ENCODE data around the gene TTC34.

The TTC34 gene

DNA sequence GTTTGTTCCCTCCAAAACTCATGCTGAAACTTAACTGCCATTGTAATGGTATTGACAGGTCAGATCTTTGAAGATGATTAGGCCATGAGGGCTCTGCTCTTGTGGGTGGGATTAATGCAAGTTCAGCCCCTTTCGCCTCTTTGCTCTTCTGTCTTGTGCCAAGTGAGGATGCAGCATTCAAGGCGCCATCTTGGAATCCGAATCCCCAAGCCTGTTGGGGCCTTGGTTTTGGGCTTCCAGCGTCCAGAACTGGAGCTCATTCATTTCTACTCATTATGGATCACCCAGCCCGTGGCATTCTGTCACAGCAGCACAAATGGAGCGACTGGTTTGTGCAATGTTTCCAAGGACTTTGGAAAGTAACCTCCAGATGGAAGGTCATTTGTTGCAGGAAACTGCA, 5.6 kb downstream of the TTC34 start:
- Histone ChIP-seq H4K8ac (ENCODE audit: low read length) (no peak overlapping the region), H3K36me3 (ENCODE audit: control insufficient read depth in 1 of 2, insufficient read depth in 2 of 2, low read depth in 1 of 2, low read length in 2 of 2) (no peaks in the 10 kb centered on the region), H2BK5ac (ENCODE audit: low read depth, low read length, poor library complexity, severe bottlenecking) (no peak overlapping the region), H3K27ac (ENCODE audit: low read length, poor library complexity, severe bottlenecking) (no peak overlapping the region), H3K27me3 (ENCODE audit: control insufficient read depth in 1 of 2, insufficient read depth in 1 of 2, low read length in 2 of 2) (no peaks in the 10 kb centered on the region), H3K4ac (ENCODE audit: low read depth in 1 of 2, low read length in 2 of 2) (no peak overlapping the region), H2AFZ (ENCODE audit: low read depth, low read length) (no peak overlapping the region), H3K14ac (ENCODE audit: low read length in 2 of 2) (no peak overlapping the region), H3K4me1 (ENCODE audit: control insufficient read depth, insufficient read depth, low read depth, low read length) (no peaks in the 10 kb centered on the region), H3K23ac (ENCODE audit: low read length in 2 of 2) (no peak overlapping the region), H2AK5ac (ENCODE audit: low read length, severe bottlenecking) (no peak overlapping the region), H3K4me2 (ENCODE audit: low read length, poor library complexity, severe bottlenecking) (no peak overlapping the region), H3K9ac (ENCODE audit: low read length) (no peak overlapping the region), H2BK15ac (ENCODE audit: low read depth, poor library complexity, severe bottlenecking) (no peak overlapping the region), H2BK12ac (ENCODE audit: low read length in 2 of 2) (no peak overlapping the region), H3K79me1 (replicated peaks; ENCODE audit: low read length, poor library complexity, severe bottlenecking) (no peaks in the 10 kb centered on the region), H3K4me3 (ENCODE audit: insufficient read depth in 1 of 2, low read depth in 1 of 2, low read length in 2 of 2) (no peak overlapping the region), H3K9me3 (ENCODE audit: control insufficient read depth, low read length) (peaks cover 24% of the 10 kb centered on the region), H4K91ac (ENCODE audit: low read length) (no peak overlapping the region), H2BK120ac (ENCODE audit: low read depth, low read length) (no peak overlapping the region), H3K18ac (ENCODE audit: low read depth in 1 of 2, low read length in 2 of 2) (no peak overlapping the region)
- no peak for DNase-seq
- 57% methylated on average over 6 of the region's 6 CpGs for WGBS

GRCh38 chr1:2791027-2791760, 10.3 kb downstream of the TTC34 start:
- H3K18ac ChIP-seq (ENCODE audit: low read depth in 1 of 2, low read length in 2 of 2): no peak overlapping the region
- no peak overlapping the region for H3K4me2 ChIP-seq (ENCODE audit: low read length, poor library complexity, severe bottlenecking)
- H3K79me1 ChIP-seq (replicated peaks; ENCODE audit: low read length, poor library complexity, severe bottlenecking): no peaks in the 10 kb centered on the region
- no peak overlapping the region for H2AK5ac ChIP-seq (ENCODE audit: low read length, severe bottlenecking)
- H2BK12ac ChIP-seq (ENCODE audit: low read length in 2 of 2): no peak overlapping the region
- no peak overlapping the region for H3K9ac ChIP-seq (ENCODE audit: low read length)
- H3K14ac ChIP-seq (ENCODE audit: low read length in 2 of 2): no peak overlapping the region
- H3K36me3 ChIP-seq (ENCODE audit: control insufficient read depth in 1 of 2, insufficient read depth in 2 of 2, low read depth in 1 of 2, low read length in 2 of 2): peaks cover 0 to 4% of the 10 kb centered on the region in 2 experiments
- no peak overlapping the region for H2BK15ac ChIP-seq (ENCODE audit: low read depth, poor library complexity, severe bottlenecking)
- H3K4me1 ChIP-seq (ENCODE audit: control insufficient read depth, insufficient read depth, low read depth, low read length): peaks cover 1% of the 10 kb centered on the region
- H2AFZ ChIP-seq (ENCODE audit: low read depth, low read length): no peak overlapping the region
- WGBS: 75% methylated on average over 14 of the region's 18 CpGs
- H4K91ac ChIP-seq (ENCODE audit: low read length): no peak overlapping the region
- H2BK120ac ChIP-seq (ENCODE audit: low read depth, low read length): no peak overlapping the region
- no peak overlapping the region for H4K8ac ChIP-seq (ENCODE audit: low read length)
- peaks cover 0 to 7% of the 10 kb centered on the region in 2 experiments for H3K27me3 ChIP-seq (ENCODE audit: control insufficient read depth in 1 of 2, insufficient read depth in 1 of 2, low read length in 2 of 2)
- no peak overlapping the region for H3K4me3 ChIP-seq (ENCODE audit: insufficient read depth in 1 of 2, low read depth in 1 of 2, low read length in 2 of 2)
- H3K27ac ChIP-seq (ENCODE audit: low read length, poor library complexity, severe bottlenecking): no peak overlapping the region
- H3K4ac ChIP-seq (ENCODE audit: low read depth in 1 of 2, low read length in 2 of 2): no peak overlapping the region
- H3K23ac ChIP-seq (ENCODE audit: low read length in 2 of 2): no peak overlapping the region
- DNase-seq: no peak
- H3K9me3 ChIP-seq (ENCODE audit: control insufficient read depth, low read length): peaks cover 24% of the 10 kb centered on the region
- H2BK5ac ChIP-seq (ENCODE audit: low read depth, low read length, poor library complexity, severe bottlenecking): no peak overlapping the region

DNA sequence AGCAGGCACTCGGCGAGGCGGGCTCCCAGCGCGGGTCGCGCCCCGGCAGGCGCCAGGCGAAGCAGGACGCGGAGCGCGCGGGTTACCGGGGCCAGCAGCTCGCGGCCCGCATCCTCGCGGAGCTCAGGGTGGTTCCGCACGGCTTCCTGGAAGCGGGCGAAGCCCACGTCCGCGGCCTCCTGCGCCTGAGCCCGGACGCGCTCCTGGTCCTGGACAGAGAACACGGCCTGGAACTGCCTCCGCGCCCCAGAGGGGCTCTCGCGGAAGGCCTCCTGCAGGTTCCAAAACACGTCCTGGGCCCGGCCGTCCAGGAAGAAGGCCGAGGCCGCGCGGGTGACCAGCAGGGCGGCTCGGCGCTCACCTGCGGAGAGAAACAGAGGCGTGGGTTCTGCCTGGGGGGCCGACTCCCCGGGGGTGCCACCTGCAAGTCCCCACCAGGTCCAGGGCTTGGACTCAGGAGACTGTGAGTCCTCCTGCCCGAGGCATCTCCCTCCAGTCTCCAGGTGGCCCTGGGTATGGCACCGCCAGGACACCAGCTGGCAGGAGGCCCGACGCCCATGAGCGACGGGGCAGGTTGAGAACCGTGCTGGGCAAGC, 11.4 kb downstream of the TTC34 start:
- no peak overlapping the region for H2BK12ac ChIP-seq (ENCODE audit: low read length in 2 of 2)
- no peak for DNase-seq
- H4K8ac ChIP-seq (ENCODE audit: low read length): no peak overlapping the region
- no peak overlapping the region for H3K4me3 ChIP-seq (ENCODE audit: insufficient read depth in 1 of 2, low read depth in 1 of 2, low read length in 2 of 2)
- peaks cover 0 to 4% of the 10 kb centered on the region in 2 experiments for H3K36me3 ChIP-seq (ENCODE audit: control insufficient read depth in 1 of 2, insufficient read depth in 2 of 2, low read depth in 1 of 2, low read length in 2 of 2)
- H3K4me1 ChIP-seq (ENCODE audit: control insufficient read depth, insufficient read depth, low read depth, low read length): peaks cover 1% of the 10 kb centered on the region
- no peak overlapping the region for H3K4ac ChIP-seq (ENCODE audit: low read depth in 1 of 2, low read length in 2 of 2)
- H3K14ac ChIP-seq (ENCODE audit: low read length in 2 of 2): no peak overlapping the region
- no peak overlapping the region for H3K27ac ChIP-seq (ENCODE audit: low read length, poor library complexity, severe bottlenecking)
- no peak overlapping the region for H3K23ac ChIP-seq (ENCODE audit: low read length in 2 of 2)
- no peak overlapping the region for H2BK15ac ChIP-seq (ENCODE audit: low read depth, poor library complexity, severe bottlenecking)
- WGBS: 94% methylated on average over 55 of the region's 58 CpGs
- no peaks in the 10 kb centered on the region for H3K79me1 ChIP-seq (replicated peaks; ENCODE audit: low read length, poor library complexity, severe bottlenecking)
- no peak overlapping the region for H2BK120ac ChIP-seq (ENCODE audit: low read depth, low read length)
- no peak overlapping the region for H4K91ac ChIP-seq (ENCODE audit: low read length)
- H3K27me3 ChIP-seq (ENCODE audit: control insufficient read depth in 1 of 2, insufficient read depth in 1 of 2, low read length in 2 of 2): peaks cover 0 to 7% of the 10 kb centered on the region in 2 experiments
- no peak overlapping the region for H2AK5ac ChIP-seq (ENCODE audit: low read length, severe bottlenecking)
- H3K18ac ChIP-seq (ENCODE audit: low read depth in 1 of 2, low read length in 2 of 2): no peak overlapping the region
- H2BK5ac ChIP-seq (ENCODE audit: low read depth, low read length, poor library complexity, severe bottlenecking): no peak overlapping the region
- no peak overlapping the region for H3K4me2 ChIP-seq (ENCODE audit: low read length, poor library complexity, severe bottlenecking)
- H2AFZ ChIP-seq (ENCODE audit: low read depth, low read length): no peak overlapping the region
- no peak overlapping the region for H3K9ac ChIP-seq (ENCODE audit: low read length)
- H3K9me3 ChIP-seq (ENCODE audit: control insufficient read depth, low read length): peaks cover 21% of the 10 kb centered on the region

DNA sequence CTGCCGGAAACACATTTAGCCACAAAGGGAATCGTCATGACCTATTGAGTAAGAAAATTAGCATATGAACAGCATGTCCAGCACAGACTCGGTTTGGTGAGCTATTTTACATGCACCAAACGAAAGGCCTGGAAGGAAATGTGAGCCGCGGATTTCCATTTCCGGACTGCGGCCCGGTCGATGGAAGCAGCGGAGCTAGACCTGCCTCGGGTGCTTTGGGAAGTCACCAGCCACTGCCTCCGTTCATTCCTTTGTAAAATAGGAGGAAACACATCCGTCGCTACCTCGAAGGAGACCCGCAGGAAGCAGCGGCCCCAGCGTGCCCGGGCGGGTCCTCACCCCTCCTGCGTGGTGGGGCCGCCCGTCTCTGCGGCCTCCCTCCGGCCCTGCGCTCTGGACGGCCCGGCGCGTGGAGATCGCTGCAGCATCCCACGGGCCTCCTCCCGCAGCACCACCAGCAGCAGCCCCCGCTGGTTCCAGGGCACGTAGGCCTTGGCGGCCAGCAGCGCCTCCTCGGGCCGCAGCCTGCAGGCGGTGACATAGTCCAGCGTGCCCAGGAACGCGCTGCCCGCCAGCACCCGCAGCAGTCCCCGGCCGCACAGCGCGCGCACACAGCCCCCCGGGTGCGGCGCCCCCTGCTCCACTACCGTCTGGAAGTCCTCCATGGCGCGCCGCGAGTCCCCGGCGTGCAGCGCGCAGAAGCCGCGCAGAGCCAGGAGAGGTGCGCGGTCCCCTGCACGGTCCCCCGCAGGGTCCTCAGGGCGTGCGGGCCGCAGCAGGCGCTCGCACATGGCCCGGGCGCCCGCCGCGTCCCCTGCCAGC, 12.1 kb downstream of the TTC34 start:
- WGBS: 94% methylated on average over 79 of the region's 79 CpGs

More for the DNA sequence above, 12.1 kb downstream of the TTC34 start:
- no peak overlapping the region for H2BK12ac ChIP-seq (ENCODE audit: low read length in 2 of 2)
- no peak overlapping the region for H3K18ac ChIP-seq (ENCODE audit: low read depth in 1 of 2, low read length in 2 of 2)
- no peaks in the 10 kb centered on the region for H3K79me1 ChIP-seq (replicated peaks; ENCODE audit: low read length, poor library complexity, severe bottlenecking)
- no peak overlapping the region for H3K9ac ChIP-seq (ENCODE audit: low read length)
- no peak overlapping the region for H4K8ac ChIP-seq (ENCODE audit: low read length)
- no peak overlapping the region for H2BK120ac ChIP-seq (ENCODE audit: low read depth, low read length)
- peaks cover 0 to 4% of the 10 kb centered on the region in 2 experiments for H3K36me3 ChIP-seq (ENCODE audit: control insufficient read depth in 1 of 2, insufficient read depth in 2 of 2, low read depth in 1 of 2, low read length in 2 of 2)
- peaks cover 1% of the 10 kb centered on the region for H3K4me1 ChIP-seq (ENCODE audit: control insufficient read depth, insufficient read depth, low read depth, low read length)
- peaks cover 19% of the 10 kb centered on the region for H3K9me3 ChIP-seq (ENCODE audit: control insufficient read depth, low read length)
- H3K27me3 ChIP-seq (ENCODE audit: control insufficient read depth in 1 of 2, insufficient read depth in 1 of 2, low read length in 2 of 2): peaks cover 0 to 7% of the 10 kb centered on the region in 2 experiments
- H3K27ac ChIP-seq (ENCODE audit: low read length, poor library complexity, severe bottlenecking): no peak overlapping the region
- H3K14ac ChIP-seq (ENCODE audit: low read length in 2 of 2): no peak overlapping the region
- no peak overlapping the region for H2BK15ac ChIP-seq (ENCODE audit: low read depth, poor library complexity, severe bottlenecking)
- no peak overlapping the region for H3K4me2 ChIP-seq (ENCODE audit: low read length, poor library complexity, severe bottlenecking)
- H2AFZ ChIP-seq (ENCODE audit: low read depth, low read length): no peak overlapping the region
- no peak overlapping the region for H2BK5ac ChIP-seq (ENCODE audit: low read depth, low read length, poor library complexity, severe bottlenecking)
- DNase-seq: no peak
- no peak overlapping the region for H2AK5ac ChIP-seq (ENCODE audit: low read length, severe bottlenecking)
- no peak overlapping the region for H3K23ac ChIP-seq (ENCODE audit: low read length in 2 of 2)
- no peak overlapping the region for H3K4ac ChIP-seq (ENCODE audit: low read depth in 1 of 2, low read length in 2 of 2)
- no peak overlapping the region for H3K4me3 ChIP-seq (ENCODE audit: insufficient read depth in 1 of 2, low read depth in 1 of 2, low read length in 2 of 2)
- no peak overlapping the region for H4K91ac ChIP-seq (ENCODE audit: low read length)

Data from mesenchymal stem cell (in vitro differentiated cells and primary cell).